Measurements from ENCODE around the gene CEND1.

The CEND1 gene

GRCh38 chr11:794766-795633 lies 5.1 kb upstream of the CEND1 start:
- no peak for DNase-seq (ENCODE audit: low spot score)

GRCh38 chr11:794013-794765 lies 4.3 kb upstream of the CEND1 start:
- no peak for DNase-seq (ENCODE audit: low spot score)

- DNase-seq (ENCODE audit: low spot score): no peak
Observed at GRCh38 chr11:793556-793955, 3.7 kb upstream of the CEND1 start.

- no peak for DNase-seq (ENCODE audit: low spot score)
Observed at GRCh38 chr11:792873-793272, 3.0 kb upstream of the CEND1 start.

GRCh38 chr11:792535-792821 lies 2.6 kb upstream of the CEND1 start:
- DNase-seq (ENCODE audit: low spot score): no peak

- DNase-seq (ENCODE audit: low spot score): no peak
Observed at GRCh38 chr11:791658-792534, 2.0 kb upstream of the CEND1 start.

- no peak for DNase-seq (ENCODE audit: low spot score)
Observed at GRCh38 chr11:790721-791564, 1.1 kb upstream of the CEND1 start.

- no peak for DNase-seq (ENCODE audit: low spot score)
Observed at GRCh38 chr11:788953-789940, 643 bp downstream of the CEND1 start.

GRCh38 chr11:788009-788640 lies 1.8 kb downstream of the CEND1 start:
- DNase-seq (ENCODE audit: low spot score): no peak

GRCh38 chr11:787084-787675 lies 2.7 kb downstream of the CEND1 start:
- DNase-seq (ENCODE audit: low spot score): no peak

- DNase-seq (ENCODE audit: low spot score): no peak
Observed at GRCh38 chr11:786235-787083, 3.4 kb downstream of the CEND1 start.

GRCh38 chr11:783581-784015 lies 6.3 kb downstream of the CEND1 start:
- no peak for DNase-seq (ENCODE audit: low spot score)

GRCh38 chr11:782264-783174 lies 7.4 kb downstream of the CEND1 start:
- DNase-seq (ENCODE audit: low spot score): no peak

- no peak for DNase-seq (ENCODE audit: low spot score)
Observed at GRCh38 chr11:779955-780532, 9.8 kb downstream of the CEND1 start.

- DNase-seq (ENCODE audit: low spot score): no peak
Observed at GRCh38 chr11:778976-779954, 10.6 kb downstream of the CEND1 start.

All from LoVo (cell line).